ENCODE data around the gene MECP2. TPM values are rescaled to one million over a fixed set of nuclear protein-coding genes. Genes with fewer than 3 reads are reported as not detected.

MECP2 gene
- total RNA-seq, 1 donor from 2014 or later: 21.1 TPM

- no peak for TF ChIP-seq CTCF (IDR thresholded peaks at IDR 0.05; ENCODE audit: insufficient read depth, low read length, severe bottlenecking)
- no peak for FAIRE-seq
- H3K27me3 ChIP-seq (ENCODE audit: control insufficient read depth, insufficient read depth, low read length): no peaks in the 10 kb centered on the region
- no peaks in the 10 kb centered on the region for H3K36me3 ChIP-seq (ENCODE audit: control insufficient read depth, insufficient read depth, low read length)
- no peak overlapping the region for H3K4me3 ChIP-seq (ENCODE audit: low read depth, low read length)
- DNase-seq (ENCODE audit: low read depth): no peak
Observed at GRCh38 chrX:154126101-154126500, 28.6 kb upstream of the MECP2 start.

- Histone ChIP-seq H3K27me3 (ENCODE audit: control insufficient read depth, insufficient read depth, low read length) (no peaks in the 10 kb centered on the region), H3K36me3 (ENCODE audit: control insufficient read depth, insufficient read depth, low read length) (no peaks in the 10 kb centered on the region), H3K4me3 (ENCODE audit: low read depth, low read length) (no peak overlapping the region)
- FAIRE-seq (no peak), DNase-seq (ENCODE audit: low read depth) (no peak)
- no peak for TF ChIP-seq CTCF (IDR thresholded peaks at IDR 0.05; ENCODE audit: insufficient read depth, low read length, severe bottlenecking)
Observed at GRCh38 chrX:154125391-154126040, 28.0 kb upstream of the MECP2 start.

- DNase-seq (ENCODE audit: low read depth) (peak; percentile 0), FAIRE-seq (no peak)
- Histone ChIP-seq H3K36me3 (ENCODE audit: control insufficient read depth, insufficient read depth, low read length) (no peaks in the 10 kb centered on the region), H3K27me3 (ENCODE audit: control insufficient read depth, insufficient read depth, low read length) (no peaks in the 10 kb centered on the region), H3K4me3 (ENCODE audit: low read depth, low read length) (no peak overlapping the region)
- TF ChIP-seq CTCF (IDR thresholded peaks at IDR 0.05; ENCODE audit: insufficient read depth, low read length, severe bottlenecking): no peak
Observed at GRCh38 chrX:154123241-154124219, 26.0 kb upstream of the MECP2 start.

GRCh38 chrX:154121961-154122360 lies 24.4 kb upstream of the MECP2 start:
- no peak for TF ChIP-seq CTCF (IDR thresholded peaks at IDR 0.05; ENCODE audit: insufficient read depth, low read length, severe bottlenecking)
- H3K36me3 ChIP-seq (ENCODE audit: control insufficient read depth, insufficient read depth, low read length): no peaks in the 10 kb centered on the region
- H3K27me3 ChIP-seq (ENCODE audit: control insufficient read depth, insufficient read depth, low read length): no peaks in the 10 kb centered on the region
- no peak overlapping the region for H3K4me3 ChIP-seq (ENCODE audit: low read depth, low read length)
- peak; percentile 23 for DNase-seq (ENCODE audit: low read depth)
- no peak for FAIRE-seq

GRCh38 chrX:154121207-154121606 lies 23.7 kb upstream of the MECP2 start:
- no peaks in the 10 kb centered on the region for H3K27me3 ChIP-seq (ENCODE audit: control insufficient read depth, insufficient read depth, low read length)
- H3K4me3 ChIP-seq (ENCODE audit: low read depth, low read length): no peak overlapping the region
- DNase-seq (ENCODE audit: low read depth): no peak
- no peak for FAIRE-seq
- TF ChIP-seq CTCF (IDR thresholded peaks at IDR 0.05; ENCODE audit: insufficient read depth, low read length, severe bottlenecking): no peak
- no peaks in the 10 kb centered on the region for H3K36me3 ChIP-seq (ENCODE audit: control insufficient read depth, insufficient read depth, low read length)
